Measurements from ENCODE around the gene DOCK11.
"Not testable (repeated sequence)": the region's sequence is repeated elsewhere in the genome, so short reads cannot be mapped to it uniquely, and the experiment has no call there.

The DOCK11 gene

GRCh38 chrX:118474586-118474985 is 21.0 kb upstream of the DOCK11 start:
- no peak for TF ChIP-seq CTCF (IDR thresholded peaks at IDR 0.05; ENCODE audit: low read length, missing control alignments)
- no peak overlapping the region for H3K4me3 ChIP-seq (replicated peaks; ENCODE audit: low read depth, low read length)
- DNase-seq (ENCODE audit: low read depth): peak; percentile 25

GRCh38 chrX:118475903-118476302 is 19.7 kb upstream of the DOCK11 start:
- TF ChIP-seq CTCF (IDR thresholded peaks at IDR 0.05; ENCODE audit: low read length, missing control alignments): no peak
- no peak for DNase-seq (ENCODE audit: low read depth)
- H3K4me3 ChIP-seq (replicated peaks; ENCODE audit: low read depth, low read length): no peak overlapping the region

GRCh38 chrX:118480172-118480571 is 15.4 kb upstream of the DOCK11 start:
- no peak for TF ChIP-seq CTCF (IDR thresholded peaks at IDR 0.05; ENCODE audit: low read length, missing control alignments)
- DNase-seq (ENCODE audit: low read depth): no peak

GRCh38 chrX:118482384-118482783 is 13.2 kb upstream of the DOCK11 start:
- not testable (repeated sequence) for H3K4me3 ChIP-seq (replicated peaks; ENCODE audit: low read depth, low read length); DNase-seq (ENCODE audit: low read depth)

More at GRCh38 chrX:118480172-118480571, 15.4 kb upstream of the DOCK11 start:
- H3K4me3 ChIP-seq (replicated peaks; ENCODE audit: low read depth, low read length): no peak overlapping the region

- no peak for TF ChIP-seq CTCF (IDR thresholded peaks at IDR 0.05; ENCODE audit: low read length, missing control alignments)
- no peak for DNase-seq (ENCODE audit: low read depth)
- H3K4me3 ChIP-seq (replicated peaks; ENCODE audit: low read depth, low read length): no peak overlapping the region
These were observed 11.3 kb upstream of the DOCK11 start for GRCh38 chrX:118484216-118484903.

- H3K4me3 ChIP-seq (replicated peaks; ENCODE audit: low read depth, low read length); DNase-seq (ENCODE audit: low read depth): not testable (repeated sequence)
These were observed 8.9 kb upstream of the DOCK11 start for GRCh38 chrX:118486693-118487092.

- DNase-seq (ENCODE audit: low read depth): no peak
- no peak overlapping the region for H3K4me3 ChIP-seq (replicated peaks; ENCODE audit: low read depth, low read length)
- TF ChIP-seq CTCF (IDR thresholded peaks at IDR 0.05; ENCODE audit: low read length, missing control alignments): no peak
These were observed 2.6 kb upstream of the DOCK11 start for GRCh38 chrX:118493016-118493415.

GRCh38 chrX:118493653-118494297 is 1.8 kb upstream of the DOCK11 start:
- TF ChIP-seq CTCF (IDR thresholded peaks at IDR 0.05; ENCODE audit: low read length, missing control alignments): no peak
- H3K4me3 ChIP-seq (replicated peaks; ENCODE audit: low read depth, low read length): no peak overlapping the region
- no peak for DNase-seq (ENCODE audit: low read depth)

Measured in fibroblast of pulmonary artery (primary cell).